Measurements from ENCODE around the gene ELAVL2. TPM values are rescaled to one million over a fixed set of nuclear protein-coding genes. Genes with fewer than 3 reads are reported as not detected.

Gene ELAVL2
- polyA plus RNA-seq, 3 donors, result 1.5 to 4.2 (median 3.3) TPM

DNA sequence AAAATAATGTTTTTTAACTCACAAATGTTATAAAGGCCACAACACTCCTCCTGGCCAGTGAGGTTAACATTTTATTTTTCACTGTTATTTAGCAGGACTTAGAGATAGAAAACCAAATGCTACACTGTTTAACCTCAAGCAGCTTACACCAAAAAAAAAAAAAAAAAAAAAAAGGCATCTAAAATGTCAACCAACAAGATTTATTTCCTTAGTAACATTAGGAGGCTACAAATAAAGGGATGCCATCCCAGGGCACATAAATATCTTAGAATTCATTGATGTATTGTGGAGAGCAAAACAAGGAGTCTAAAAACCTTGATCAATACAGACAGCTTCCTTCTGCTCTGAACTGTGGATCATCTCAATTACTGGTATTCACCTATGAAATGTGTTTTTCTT, 53.7 kb downstream of the ELAVL2 start:
- no peak for DNase-seq

DNA sequence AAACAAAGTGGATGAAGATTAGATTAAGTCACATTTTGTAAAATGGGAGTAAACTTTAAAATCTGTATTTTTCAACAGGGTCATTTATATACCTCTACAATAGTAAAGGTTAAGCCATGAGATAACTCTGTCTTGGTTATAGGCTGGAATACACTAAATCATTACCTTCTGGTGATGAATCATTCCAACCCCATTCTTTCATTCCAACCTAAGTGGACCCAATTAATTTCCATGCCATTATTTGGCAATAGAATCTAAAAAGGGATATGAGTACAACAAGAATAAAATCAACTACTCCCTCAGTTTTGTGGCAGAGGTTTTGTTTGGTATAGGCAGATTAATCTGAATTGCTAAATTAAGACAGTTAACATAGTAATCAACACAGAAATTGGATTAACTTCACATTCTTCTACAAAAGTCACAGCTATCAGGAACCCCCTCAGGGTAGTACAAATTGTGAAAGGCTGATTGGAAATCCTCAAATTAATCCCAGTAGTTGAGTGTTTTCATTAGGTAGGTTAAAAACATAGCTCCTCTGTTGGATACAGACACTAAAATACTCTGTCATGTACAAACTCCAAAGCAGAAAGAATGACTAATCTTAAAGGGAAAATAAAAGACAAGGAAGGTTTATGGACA, 54.2 kb downstream of the ELAVL2 start:
- DNase-seq, result no peak

DNA sequence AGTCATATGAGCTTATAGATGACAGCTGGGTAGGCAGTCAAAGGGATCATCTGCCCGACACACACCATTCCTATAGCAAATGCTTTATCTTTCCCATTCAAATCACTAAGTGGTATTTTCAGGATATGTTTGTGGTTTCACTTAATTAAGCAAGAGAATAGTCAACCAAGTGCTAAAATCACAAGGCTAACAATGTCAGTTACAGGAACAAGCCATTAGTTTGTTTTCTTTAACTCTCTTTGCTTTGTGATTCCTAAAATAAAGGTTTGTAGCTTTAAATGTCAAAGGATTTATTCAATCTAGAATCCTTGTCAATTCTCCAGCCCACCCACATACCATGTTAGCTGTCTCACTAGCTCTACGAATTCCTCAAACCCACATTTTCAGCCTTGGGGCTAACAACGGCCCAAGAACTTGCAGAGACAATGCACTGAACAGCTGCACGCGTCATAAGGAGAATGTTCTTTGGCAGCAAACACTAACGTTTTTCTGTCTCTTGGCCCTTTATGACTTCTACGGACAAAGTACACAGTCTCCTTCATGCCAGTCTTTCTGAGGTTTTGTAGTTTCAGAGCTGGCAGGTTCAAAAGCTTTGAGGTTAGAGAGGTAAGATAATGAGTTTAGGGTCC, 56.6 kb downstream of the ELAVL2 start:
- no peak for DNase-seq

DNA sequence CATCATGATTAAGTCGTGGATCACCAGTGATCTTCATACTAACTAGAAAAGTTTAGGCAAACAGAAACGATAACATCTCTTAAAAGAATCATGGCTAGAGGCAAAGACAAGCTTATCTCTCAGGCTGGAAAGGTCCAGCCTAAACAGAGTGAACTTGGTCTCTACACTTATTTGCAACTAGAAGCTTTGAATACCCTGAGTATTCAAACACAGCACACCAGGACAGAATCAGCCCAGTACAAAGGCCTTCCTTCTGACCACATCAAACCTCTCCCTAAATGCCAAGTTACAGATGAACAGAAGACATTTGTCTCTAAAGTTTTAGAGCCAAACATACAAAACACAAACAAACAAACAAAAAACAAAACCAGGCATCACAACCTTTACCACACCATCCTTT, 57.2 kb downstream of the ELAVL2 start:
- no peak for DNase-seq

DNA sequence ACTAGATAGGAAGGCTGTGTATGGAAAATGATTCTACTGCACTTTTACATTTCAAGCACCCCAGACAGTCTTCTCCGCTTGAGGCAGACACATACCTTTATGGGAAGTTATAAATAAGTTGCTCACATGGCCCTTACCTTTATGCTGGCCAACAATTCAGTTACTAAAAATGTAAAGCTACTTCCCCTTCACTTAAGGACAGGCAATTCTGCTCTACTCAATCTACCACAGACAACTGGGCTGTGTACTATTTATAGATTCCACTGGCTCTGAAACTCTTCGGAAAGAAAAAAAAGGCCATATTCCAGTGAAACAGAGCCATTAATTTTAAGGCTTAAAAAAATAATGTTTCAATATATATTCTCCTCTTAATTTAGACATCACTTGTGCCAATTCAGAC, 59.4 kb downstream of the ELAVL2 start:
- DNase-seq, result no peak

DNA sequence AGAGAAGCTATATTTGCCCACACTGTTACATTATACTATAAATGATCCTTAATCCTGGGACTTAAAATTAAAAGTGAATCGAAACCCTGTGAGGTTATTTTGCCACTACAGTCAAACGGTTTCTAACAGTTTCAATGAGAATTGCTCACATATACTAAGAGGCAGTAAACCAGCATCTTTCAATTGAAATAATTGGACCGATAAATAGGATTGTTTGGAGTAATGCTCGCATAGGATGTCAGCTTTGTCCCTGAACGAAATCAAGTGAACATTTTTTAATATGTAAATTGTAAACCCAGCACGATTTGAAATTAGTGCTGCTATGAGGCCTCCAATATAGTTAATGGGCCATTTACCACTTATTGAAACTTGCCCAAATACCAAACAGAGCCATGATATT, 60.5 kb downstream of the ELAVL2 start:
- no peak for DNase-seq

DNA sequence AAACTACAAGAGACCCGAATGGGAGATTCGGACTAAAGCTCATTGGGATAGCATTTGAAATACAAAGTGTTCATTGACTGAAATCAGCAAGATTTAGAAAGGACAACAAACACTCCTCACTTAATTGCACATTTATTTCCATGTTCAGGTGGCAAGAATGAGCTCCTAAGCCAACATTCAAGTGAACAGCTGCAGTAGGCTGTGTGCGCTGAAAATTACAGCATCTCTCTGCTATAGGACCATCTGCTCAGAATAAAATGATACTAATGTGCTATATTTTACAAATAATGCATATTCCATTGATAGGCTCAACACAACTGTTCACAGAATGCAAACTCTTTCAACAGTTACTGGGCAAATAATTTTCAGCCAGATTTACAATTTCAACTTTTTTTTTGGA, 61.8 kb downstream of the ELAVL2 start:
- no peak for DNase-seq

DNA sequence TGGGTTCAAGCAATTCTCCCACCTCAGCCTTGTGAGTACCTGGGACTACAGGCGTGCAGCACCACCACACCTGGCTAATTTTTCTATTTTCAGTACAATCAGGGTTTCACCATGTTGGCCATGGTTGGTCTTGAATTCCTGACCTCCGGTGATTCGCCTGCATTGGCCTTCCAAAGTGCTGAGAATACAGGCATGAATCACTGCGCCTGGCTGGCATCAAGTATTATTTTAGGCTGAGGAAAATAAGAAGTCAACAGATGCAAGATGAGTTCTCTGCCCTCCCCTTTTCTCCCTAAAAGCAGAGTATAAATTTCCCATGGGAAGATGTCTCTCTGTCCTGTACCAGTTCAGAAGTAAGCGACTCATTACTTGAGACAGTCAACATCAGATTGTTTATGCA, 71.5 kb downstream of the ELAVL2 start:
- no peak for DNase-seq

DNA sequence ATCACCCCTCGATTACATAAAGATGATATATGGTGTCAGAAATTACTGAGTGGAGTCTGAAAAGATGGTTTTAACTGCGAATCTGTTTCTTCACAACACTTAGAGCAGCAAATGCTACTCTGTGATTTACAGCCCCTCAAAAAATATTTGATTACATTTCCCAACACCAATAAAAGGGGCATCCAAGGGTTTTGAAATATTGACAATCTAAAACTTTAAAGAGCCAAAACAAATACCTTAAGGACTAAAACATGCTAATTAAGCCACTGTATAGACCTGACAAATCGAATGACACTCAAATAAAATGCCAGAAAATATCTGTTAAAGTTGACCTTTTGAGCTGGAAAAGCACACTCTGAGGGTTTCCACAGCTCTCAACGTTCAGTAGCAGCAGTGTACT, 73.2 kb downstream of the ELAVL2 start:
- DNase-seq, result no peak

DNA sequence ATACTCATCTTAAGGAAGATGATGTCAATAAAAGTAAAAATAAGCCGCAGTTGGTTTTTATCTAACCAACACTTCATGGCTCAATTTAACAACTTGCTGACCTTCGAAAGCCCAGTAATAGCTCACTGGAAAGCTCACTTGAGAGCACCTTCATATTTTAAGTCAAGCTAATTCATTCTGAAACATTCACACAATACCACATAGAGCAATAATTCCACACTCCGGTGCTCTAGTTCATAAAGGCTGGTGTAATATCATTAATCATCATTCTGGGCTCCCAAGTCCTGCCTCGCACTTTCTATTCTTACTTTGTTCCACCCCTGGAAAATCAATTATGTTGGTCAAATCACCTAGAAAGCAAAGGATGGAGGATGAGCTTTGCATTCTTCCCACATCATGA, 74.4 kb downstream of the ELAVL2 start:
- DNase-seq, result no peak

DNA sequence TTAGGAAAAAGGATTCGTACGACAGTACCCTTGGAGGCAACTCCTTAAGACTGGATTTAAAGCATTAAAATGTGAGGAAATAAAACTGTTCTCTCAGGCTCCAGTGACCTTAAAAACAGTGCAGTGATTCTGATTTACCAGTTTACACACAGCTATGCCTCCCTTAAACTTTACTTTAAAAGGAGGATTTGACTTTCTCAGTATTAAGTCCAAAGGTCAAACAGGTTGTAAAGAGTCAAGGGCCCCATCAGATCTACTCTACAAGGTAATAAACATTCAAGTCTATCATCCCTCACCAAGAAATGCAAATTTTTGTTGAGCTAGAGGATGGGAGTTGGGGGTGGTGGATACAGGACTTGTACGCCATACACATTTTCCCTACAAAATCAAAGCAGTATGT, 75.2 kb downstream of the ELAVL2 start:
- DNase-seq, result no peak

DNA sequence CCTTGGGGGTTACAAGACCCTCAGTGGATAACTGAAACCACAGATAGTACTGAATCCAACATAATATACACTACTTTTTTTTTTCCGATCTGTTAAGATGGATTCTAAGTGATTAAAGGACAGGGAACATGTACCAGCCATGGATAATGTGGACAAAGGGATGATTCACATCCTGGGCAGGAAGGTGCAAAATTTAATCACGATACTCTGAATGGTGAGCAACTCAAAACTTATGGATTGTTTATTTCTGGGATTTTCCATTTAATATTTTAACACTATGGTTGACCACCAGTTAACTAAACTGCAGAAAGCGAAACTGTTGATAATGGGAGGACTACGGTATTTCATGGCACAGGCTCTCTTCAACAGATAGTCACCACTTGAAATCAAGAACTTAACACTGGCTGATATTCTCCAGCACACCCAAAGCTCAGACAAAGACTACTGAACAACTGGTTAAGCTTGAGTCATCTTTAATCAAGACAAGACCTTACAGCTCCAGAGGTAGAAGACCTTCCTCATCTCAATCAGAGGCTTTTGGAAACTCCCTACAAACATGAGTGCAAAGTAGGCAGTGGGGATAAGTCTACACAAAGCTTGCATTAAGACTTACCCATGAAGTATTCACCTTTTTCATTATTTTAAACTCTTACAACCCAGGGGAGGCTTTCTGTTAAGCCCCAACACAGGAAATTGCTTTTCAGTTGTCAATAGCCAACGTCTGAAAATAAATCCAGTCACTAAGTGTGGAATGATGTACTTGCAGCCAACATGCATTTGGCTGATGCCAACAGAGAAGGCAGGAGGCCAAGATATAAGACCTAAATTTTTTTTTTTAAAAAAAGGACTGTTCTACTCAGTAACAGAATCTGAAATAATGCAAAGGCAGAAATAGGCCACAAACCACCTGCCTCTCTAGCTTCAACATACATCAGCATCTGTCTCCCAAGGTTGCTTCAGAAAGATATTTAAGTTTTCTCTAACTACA, 78.7 kb downstream of the ELAVL2 start:
- DNase-seq, result no peak

DNA sequence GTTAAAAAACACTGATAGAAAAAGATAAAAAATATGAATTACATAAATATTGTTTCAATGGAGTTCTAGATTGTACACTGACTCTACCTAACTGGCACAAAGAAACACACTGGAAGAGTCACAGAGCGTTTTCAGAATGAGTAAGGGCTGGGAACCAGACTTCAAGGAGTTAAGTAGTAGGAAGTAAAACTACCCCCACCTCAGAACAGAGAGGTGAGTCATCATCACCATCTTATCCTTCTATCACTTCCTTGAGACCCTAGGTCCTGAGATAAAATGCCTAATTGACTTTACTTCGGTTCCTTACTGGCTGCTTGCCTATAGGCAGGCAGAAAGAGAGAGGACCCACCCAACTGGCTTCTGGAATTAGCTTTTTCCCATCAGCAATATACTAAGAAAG, 79.7 kb downstream of the ELAVL2 start:
- DNase-seq, result no peak

DNA sequence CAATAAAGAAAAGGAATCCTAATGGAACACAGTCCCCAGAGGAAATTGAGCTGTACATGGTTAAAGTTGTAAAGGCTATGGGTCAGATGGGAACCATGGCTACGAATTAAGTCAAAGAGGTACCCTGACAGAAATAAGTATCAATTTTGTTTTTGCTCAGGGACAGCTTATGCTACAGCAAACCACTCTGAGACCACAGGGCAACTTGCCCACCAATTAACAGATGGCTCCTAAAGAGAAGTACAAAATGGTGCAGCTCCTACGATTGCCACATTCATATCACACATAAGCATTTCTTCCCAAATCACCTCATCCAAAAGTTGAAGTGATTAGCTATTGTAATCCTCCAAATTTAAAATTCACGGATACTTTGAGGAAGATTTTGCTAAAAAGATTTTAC, 83.0 kb downstream of the ELAVL2 start:
- DNase-seq, result no peak

DNA sequence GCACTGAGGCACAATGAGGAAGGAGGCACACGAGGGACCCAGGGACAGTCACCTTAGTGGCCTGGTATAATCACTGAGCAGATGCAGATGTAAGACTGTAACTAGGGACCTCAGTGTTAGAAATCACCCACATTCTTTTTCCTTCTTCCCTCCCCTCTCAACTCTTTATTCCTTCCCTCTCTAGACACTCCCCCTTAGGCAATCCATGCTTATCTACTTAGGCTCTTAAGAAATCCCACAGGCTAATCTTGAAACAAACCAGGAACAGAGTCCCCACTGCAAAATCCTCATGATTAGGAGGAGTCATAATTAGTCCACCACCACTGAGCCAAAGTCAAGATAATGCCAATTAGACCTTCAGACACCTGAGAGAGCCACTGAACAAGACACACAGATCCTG, 84.7 kb downstream of the ELAVL2 start:
- no peak for DNase-seq

DNA sequence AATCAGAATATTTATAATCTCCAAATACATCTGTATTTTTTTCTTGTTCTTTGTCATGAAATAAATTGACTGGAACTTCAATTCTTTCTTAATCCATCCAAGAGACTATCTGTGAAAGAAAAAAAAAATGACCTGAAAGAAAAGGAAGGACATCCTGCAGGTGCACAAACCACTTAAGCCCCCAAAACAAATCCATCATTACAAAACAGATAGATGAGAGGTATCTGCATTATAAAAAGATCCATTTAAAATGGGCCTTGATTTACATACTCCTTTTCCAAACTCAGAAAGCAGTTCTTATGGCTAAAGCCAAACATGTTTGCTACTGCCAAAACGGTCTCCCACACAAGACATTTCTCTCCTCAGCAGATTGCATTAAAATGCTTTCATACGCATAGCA, 85.5 kb downstream of the ELAVL2 start:
- no peak for DNase-seq

DNA sequence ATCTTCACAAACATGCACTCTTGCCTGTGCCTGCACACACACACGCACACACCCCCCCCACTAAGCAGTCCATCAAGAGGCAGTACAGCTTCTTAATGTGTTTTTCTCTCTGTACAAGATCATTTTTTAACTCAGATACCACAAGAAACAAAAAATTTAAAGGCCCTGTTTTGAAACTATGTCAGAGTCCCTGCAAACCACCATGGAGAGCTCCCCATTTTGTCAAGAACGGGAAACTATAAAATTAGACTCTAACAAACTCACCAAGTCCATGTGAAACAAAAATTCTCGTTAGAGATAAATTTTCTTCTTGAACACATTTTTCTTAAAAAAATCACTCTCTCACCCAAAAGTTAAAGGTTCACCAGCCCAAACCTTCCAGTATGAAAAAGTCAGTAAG, 86.3 kb downstream of the ELAVL2 start:
- no peak for DNase-seq

DNA sequence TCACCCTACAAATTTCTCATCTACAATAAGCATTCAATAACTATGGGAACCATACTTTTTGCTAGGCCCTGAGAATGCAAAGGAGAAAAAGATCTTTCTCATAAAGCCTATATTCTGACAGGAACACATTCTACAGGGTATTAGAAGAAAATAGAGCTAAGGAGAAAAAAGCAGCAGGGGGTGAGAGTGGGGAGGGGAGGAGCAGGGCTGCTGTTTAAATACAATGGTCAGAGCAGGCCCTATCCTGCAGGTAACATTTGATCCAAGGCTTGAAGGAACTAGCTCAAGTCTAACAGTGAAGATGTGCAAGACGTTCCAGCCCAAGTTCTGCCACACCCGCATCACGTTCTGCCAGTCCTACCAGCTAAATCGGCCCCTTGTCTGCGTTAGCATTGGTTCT, 89.7 kb downstream of the ELAVL2 start:
- DNase-seq, result no peak

DNA sequence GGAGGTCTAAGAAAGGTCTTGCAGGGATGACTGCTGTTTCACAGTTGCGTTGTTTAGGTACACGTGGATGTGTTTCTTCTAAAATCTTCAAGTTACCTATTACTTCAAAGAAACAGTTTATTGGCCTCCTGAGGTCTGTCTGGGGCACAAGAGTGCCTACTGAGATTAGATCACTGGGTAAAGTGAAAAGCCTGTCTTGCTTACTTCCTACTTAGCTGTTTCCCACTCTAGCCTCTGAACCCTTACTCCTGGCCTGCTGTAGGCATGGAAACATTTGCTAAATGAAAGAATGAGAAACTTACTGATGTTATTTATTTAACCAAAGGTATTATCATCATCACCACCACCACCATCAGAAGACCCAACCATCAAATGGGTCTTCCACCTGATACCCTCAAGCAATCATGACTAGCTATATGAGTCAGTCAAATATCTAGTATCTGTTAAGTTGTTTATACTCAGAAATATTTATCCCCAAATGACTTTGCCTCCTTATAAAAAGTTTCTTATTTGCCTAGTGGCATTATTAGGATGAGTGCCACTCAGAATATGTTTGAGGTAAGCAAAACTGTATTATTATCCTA, 92.5 kb downstream of the ELAVL2 start:
- DNase-seq, result no peak

DNA sequence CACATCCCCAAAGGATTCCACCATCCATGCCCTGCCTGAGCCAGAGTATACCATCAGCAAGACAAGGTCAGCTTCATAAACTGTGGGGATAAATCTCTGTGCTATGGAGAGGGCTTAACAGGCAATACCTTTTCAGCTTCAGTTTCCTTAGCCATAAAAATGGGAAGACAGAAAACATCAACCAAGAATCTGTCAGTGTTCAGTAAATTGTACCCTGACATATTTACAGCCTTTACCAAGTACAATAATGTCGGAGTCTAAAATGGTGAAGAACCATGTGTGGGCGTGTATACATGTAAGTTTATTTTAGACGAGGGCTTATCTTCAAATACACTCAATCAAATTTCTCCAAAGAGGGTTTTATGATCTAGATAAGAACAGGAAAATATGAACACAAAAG, 94.7 kb downstream of the ELAVL2 start:
- peak; percentile 66 for DNase-seq

DNA sequence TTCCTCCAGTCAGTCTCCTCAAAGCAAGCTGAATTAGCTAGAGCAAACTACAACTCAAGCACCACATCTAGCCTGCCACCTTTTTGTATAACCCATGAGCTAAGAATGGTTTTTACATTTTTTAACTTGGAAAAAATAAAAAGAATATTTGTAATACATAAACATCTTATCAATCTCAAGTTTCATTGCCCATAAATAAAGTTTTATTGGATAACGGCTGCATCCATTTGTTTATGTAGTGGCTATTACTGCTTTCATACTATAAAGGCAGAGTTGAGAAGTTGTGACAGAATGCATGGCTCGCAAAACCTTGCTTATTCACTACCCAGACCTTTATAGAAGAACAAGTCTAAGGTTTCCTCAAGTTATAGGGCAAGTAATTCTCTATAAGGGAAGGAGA, 95.7 kb downstream of the ELAVL2 start:
- no peak for DNase-seq

DNA sequence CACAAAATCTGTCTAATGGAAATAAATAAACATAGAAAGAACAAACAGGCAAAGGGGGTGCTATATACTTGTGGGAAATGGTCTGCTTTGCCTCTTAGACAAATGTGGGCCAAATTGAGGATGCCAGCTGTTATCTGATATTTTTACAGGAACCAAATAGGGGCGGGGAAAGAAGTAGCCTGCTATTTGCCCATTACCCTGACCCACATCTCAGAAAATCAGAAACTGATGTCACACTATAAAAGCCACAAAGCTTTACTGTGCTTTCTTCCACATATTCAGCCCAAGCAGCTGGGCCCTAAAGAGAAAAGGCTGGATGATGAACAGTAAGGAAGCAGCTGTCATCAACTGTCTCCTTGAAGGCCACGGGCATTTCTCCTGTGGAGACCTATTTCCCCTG, 97.3 kb downstream of the ELAVL2 start:
- DNase-seq, result no peak
